Stimulated activated CD4-positive, alpha-beta T cell treated with anti-CD3 and anti-CD28 coated beads, Interleukin-2, amount 100 ng/mL, for 48 hours (primary cell): ENCODE measurements around the gene LYZL2.

Source experiments
- DNase-seq, 2 donors: peaks; one replicate each; pipeline ENCODE4 v3.0.0-alpha.2; 2020

Gene LYZL2

DNA sequence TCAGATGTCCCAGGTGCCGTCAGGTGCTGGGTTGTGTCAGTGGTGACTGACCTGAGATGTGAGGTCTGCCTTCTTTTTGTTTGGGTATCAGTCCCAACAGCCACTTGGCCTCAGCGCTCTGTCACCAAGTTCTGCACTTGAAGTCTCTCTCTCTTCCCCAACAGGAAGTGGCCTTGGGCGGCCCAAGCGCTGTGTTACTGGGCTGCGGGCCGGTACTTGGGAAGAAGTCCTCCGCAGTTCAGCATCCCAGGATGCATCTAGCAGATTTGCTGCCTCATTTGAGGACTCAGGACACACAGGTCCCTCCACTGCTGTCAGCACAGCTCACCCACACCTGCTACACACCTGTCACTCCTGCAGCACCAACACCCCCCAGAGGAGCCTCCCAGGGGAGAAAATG is 40.1 kb downstream of the LYZL2 start:
- DNase-seq = no peak

DNA sequence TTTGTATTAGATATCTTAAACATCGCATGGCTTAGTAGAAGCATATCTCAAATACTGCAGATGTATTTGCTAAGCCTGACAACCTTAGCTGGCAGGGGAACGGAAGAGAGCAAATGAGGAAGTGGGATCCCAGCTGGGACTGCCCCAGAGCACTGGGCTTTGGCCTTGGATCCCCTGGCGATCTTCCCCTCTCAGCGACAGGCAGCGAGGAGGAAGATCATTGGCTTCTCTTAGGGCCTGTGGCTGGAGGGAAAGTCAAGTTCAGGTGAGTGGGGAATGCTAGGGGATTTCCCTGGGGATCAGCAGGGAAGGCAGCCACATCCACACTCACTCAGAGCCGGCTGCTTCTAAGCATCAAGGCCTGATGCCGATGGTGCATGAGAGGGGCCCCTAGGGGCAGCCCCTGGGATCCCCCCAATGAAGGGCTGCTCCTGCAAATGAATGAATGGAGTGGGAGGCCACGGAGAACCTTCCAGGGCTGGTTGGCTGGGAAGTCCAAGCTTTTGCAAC is 42.0 kb downstream of the LYZL2 start:
- DNase-seq = no peak

DNA sequence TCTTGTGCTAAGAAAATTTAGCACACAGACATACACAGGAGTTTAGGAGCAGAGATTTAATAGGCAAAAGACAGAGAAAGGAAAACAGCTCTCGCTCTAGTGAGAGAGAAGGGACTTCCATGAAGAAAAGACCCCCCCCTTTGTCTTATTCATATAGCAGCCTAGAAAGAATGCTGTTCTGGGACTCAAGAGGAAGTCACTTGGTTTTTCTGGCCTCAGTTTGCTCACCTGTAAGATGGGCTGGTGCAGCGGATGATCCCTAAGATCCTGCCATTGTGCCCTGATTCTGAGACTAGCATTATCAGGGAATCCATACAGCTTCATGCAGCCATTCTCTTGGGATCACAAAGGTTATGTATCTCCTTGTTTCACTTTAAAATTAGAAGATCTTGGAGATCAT is 42.7 kb downstream of the LYZL2 start:
- DNase-seq = no peak

DNA sequence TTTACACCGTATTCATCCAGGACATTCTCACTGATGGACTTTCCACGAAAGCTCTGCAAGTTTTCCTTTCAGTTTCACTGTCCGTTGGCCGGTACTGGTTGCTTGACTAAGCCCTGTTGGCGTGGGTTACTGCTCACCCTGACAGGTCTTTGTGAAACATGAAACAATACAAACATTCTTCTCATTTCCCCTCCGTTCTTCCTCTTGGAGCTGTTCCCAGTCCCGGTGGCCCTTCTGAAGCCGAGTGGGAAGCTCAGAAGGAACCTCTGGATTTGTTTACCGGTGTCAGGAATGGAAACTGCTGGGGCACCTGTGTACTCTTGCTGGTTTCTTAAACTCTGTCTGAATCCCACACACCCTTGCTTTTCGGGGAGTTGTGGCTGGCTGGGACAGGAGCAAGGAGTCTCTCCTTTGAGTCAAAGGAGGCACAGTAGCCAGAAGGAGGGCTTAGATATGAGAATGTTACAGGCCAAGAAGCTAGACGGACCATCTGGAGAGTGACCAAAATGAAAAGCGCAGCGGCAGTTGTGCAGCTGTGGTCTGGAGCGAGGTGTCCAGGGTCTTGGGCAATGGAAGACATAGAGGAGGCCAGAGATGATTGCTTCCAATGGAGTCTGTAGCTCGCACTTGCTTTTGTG is 45.7 kb downstream of the LYZL2 start:
- no peak for DNase-seq

DNA sequence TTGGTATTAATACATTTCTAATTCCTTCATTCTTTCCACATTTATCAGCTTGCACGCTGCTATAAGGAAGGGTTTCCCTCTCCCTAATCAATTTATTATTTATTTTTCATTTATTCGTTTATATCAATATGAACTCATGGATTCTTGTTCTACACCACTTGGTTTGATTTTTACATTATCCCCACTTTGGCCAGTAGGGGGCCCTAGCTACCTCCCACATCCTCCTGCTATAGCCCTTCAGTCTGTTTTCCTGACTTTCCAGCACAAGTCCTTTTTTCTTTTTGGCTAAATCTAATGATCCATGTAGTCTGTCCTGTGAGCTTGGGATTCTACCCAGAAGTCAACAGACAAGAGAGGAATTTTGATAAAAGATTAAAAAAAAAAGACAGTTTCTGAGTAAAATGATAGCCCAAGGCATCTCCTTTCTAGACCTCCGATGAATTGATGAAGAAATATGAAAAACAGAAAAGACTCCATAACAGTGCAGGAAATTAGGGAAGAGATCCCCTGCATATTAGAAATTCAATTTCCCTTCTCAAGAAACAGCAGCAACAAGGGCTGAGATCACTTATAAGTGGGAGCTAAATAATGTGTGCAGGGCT is 47.7 kb downstream of the LYZL2 start:
- peak; percentile 27 to 33 for DNase-seq

DNA sequence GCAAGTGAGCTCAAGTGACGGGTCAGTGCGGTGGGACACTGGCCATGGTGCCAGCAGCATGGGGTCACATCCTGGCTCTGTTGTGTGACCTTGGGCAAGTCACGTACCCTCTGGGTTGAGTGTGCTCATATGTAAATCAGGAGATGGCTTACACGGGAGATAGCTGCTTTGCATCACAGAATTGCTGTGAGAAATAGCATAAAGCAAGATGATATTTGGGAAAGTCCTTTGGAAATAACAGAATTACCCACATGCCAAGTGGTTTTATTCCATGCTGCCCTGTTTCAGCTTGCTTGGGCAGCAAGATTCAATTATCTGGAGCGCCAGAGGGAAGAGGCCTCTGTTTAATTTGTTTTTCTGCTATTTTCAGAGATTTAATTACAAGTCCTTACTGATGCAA is 48.9 kb downstream of the LYZL2 start:
- DNase-seq = no peak

DNA sequence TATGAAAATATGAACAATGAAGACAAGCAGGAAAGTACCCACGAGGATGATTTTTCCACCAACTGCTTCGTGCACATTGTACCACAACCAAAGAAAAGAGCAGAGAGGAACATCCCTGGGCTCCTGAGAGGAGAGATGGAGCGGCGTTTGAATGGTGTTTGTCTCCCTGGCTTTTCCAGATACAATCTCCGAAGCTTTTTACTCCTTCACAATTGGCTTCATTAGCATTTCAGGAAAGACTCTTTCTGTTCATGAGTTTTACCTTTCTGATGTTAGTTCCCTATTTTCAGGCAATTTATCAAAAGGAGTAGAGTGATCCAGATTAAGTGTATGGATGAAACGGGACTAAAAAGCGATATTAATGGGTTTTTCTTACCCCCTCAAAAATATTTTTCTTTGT is 49.3 kb downstream of the LYZL2 start:
- no peak for DNase-seq

DNA sequence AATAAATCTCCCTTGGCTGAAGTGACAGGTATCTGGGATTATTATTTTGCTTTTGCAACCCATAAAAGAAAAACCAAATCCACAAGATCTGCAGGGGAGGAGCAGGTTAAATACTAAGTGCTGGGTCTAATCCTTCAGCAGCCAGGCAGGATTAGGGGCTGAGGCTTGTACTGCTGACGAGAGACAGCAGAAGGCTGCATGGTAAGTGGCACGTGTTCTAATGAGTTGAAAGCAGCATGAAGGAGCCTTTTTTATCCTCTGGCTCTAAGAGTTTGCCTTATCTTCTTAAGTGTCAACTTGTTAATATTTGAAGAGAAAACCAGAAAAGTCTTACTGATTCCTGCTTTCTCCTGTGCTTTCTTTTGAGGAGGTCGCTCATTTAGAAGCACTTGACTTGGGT is 50.0 kb downstream of the LYZL2 start:
- no peak for DNase-seq

DNA sequence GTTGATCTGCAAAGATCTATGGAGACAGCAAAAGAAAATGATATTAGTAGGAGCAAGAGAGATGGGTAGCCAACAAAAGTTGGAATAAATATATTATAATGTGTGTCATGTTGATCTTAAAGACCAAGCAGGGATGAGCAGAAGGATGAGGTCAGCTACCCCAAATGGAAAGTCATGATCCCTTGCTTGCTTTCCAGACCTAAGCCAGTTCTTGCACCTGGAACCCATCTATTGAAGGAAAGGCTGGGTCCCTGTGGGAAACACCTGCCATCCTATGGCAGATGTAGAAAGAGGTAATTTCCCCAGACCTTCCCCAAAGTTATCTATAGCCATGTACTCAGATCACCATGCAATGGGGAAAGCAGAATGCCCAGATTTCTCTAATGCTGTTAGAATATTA is 52.5 kb downstream of the LYZL2 start:
- DNase-seq = no peak

DNA sequence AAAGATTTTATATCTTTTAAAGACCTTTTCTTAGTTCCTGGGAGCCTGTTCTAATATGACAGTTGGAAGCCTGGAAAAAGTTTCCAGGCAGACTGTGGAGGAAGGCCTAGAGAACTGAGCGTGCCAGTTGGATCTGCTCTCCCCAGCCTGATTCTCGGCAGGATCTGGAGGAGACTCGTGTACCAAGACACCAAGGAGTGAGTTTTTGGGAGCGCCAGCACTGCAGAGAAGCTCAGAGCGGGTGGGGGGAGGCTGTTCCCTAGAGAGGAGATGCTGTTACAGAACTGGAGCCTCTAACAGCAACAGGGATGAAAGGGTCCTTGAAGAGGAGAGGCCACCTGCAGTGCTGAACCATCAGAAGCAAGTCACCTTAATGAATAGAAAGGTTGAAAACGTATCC is 52.9 kb downstream of the LYZL2 start:
- no peak for DNase-seq

DNA sequence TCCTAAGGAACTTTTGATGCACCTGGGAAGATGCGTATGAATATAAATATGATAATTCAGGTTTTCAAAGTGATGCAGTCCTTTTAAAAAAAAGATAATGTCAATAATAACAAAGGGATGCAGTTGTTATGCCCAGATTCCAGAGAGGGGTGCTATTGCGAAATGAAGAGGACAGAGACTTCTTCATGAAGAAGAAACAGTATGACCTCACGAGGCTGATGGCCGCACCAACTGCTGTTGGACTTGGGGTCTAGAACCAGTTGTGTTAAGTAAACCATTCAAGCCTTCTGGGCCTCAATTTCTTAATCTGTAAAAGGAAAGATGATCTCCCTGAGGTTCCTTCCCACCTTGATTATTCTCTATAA is 55.1 kb downstream of the LYZL2 start:
- DNase-seq = no peak

DNA sequence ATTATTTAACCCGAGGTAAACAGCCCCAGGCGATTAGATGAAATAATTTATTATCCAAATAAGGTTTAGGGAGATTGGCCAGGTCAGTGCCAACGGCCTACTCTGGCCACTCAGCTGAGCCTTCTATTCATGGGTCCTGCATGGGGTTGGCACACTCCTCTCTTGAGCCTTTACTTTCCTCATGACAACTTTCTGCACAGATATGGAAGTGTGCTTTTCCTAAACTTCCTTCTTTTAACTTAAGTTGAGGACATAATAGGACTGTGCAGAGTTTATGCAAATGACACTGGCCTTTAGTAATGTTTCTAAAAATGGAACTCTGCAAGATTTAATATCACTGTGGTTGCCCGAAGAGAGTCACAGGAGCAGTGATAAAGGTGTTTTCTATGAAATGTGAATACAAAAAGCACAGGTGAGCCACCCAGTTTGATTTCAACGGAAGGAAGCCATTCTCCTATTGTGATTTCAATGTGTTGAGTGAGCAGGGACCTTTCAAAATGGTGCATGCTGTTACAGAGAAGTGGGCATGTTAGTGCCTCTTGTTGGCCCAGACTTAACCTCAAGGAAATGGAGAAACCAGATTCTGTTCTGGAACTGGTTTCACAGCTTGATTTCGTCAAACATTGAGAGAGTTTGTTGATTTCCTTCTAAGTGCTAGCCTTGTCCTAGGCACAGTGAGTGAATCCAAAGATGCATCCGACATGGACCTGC is 55.7 kb downstream of the LYZL2 start:
- DNase-seq = no peak

DNA sequence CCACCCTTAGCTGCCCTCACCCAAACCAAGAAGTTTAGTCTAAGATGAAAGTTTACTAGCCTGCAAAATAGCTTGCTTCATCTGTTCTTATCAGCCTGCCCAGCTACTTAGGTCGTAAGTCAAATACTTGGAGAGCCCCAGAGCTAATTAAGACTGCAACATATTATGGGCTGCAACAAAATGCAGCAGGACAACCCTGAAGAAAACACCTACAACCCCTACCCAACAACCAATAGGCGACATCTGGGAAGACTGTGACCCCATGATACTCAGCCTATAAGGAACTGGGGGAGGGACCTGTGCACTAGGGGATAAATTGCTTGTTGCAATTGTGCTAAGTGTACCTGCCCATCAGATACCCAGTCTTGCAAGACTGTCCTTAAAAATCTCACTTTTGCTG is 64.1 kb downstream of the LYZL2 start:
- DNase-seq = no peak

DNA sequence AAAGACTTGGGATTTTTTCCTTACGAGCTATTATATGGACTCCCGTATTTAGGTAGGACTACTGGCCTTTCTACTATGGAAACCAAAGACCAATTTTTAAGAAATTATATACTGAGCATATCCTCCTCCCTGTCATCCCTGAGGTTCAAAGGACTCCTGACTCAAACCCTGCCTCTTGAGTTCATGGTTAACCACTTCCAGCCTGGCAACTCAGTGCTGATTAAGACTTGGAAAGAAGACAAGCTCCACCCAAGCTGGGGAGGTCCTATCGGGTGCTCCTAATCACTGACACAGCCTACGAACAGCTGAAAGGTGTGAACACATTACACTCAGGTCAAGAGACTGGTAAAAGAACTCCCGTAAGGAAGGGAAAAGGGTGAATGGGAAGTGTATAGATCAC is 66.8 kb downstream of the LYZL2 start:
- DNase-seq = peak; percentile 16 to 19
